Nephron (organoid): ENCODE results near the gene PGAM2.

Experiments
- H3K27ac Mint-ChIP-seq, 3 experiments: 2 replicates each; pipeline ENCODE4 v1.8.0; 2020; ENCODE audit warnings: mixed read lengths in 3 of 3, mild to moderate bottlenecking in 2 of 3, moderate library complexity in 1 of 3
- H3K27me3 Mint-ChIP-seq: 2 replicates; pipeline ENCODE4 v1.8.0; 2021; ENCODE audit warnings: low read depth, mild to moderate bottlenecking, moderate library complexity, mixed read lengths
- H3K36me3 Mint-ChIP-seq: 2 replicates; pipeline ENCODE4 v1.8.0; 2020; ENCODE audit warnings: low read depth, mixed read lengths
- H3K4me1 Mint-ChIP-seq: 2 replicates; pipeline ENCODE4 v1.8.0; 2020; ENCODE audit warnings: mixed read lengths
- H3K4me3 Mint-ChIP-seq, 3 experiments: 2 replicates each; pipeline ENCODE4 v1.8.0; 2020; ENCODE audit warnings: mild to moderate bottlenecking in 3 of 3, mixed read lengths in 3 of 3, moderate library complexity in 2 of 3
- H3K9me3 Mint-ChIP-seq: 2 replicates; pipeline ENCODE4 v1.8.0; 2020; ENCODE audit warnings: mixed read lengths
- CTCF ChIP-seq, 3 experiments: fragments of 200-600 bp; sonication (generic); IDR thresholded peaks; one replicate each; pipeline ENCODE4 v1.5.0; 2021; ENCODE audit warnings: antibody characterized with exemption in 3 of 3; ENCODE audit not compliant: unreplicated experiment in 3 of 3

Gene PGAM2

GRCh38 chr7:44080686-44081265, 15.4 kb upstream of the PGAM2 start:
- peaks cover 21% of the 10 kb centered on the region for H3K36me3 Mint-ChIP-seq
- H3K27ac Mint-ChIP-seq: peak overlapping the region; percentile 44 to 79 (median 63)
- H3K27me3 Mint-ChIP-seq: no peaks in the 10 kb centered on the region
- no peak for TF ChIP-seq CTCF (IDR thresholded peaks at IDR 0.05; ENCODE audit: unreplicated experiment in 3 of 3)
- peaks cover 40% of the 10 kb centered on the region for H3K4me1 Mint-ChIP-seq
- H3K4me3 Mint-ChIP-seq: peak overlapping the region; percentile 87 to 93 (median 91)
- H3K9me3 Mint-ChIP-seq: no peaks in the 10 kb centered on the region

- Mint-ChIP-seq H3K36me3 (peaks cover 21% of the 10 kb centered on the region), H3K4me1 (peaks cover 40% of the 10 kb centered on the region), H3K27ac (peak overlapping the region in 1 of 3 experiments; percentile 79), H3K4me3 (peak overlapping the region; percentile 19 to 87 (median 47)), H3K27me3 (no peaks in the 10 kb centered on the region), H3K9me3 (no peaks in the 10 kb centered on the region)
- no peak for TF ChIP-seq CTCF (IDR thresholded peaks at IDR 0.05; ENCODE audit: unreplicated experiment in 3 of 3)
Measured at GRCh38 chr7:44080118-44080517, 14.8 kb upstream of the PGAM2 start.

GRCh38 chr7:44079331-44080021, 14.1 kb upstream of the PGAM2 start:
- peaks cover 21% of the 10 kb centered on the region for H3K36me3 Mint-ChIP-seq

GRCh38 chr7:44078521-44078920, 13.2 kb upstream of the PGAM2 start:
- H3K27me3 Mint-ChIP-seq: no peaks in the 10 kb centered on the region

More at GRCh38 chr7:44079331-44080021, 14.1 kb upstream of the PGAM2 start:
- Mint-ChIP-seq H3K9me3 (no peaks in the 10 kb centered on the region), H3K27me3 (no peaks in the 10 kb centered on the region), H3K4me3 (peak overlapping the region in 1 of 3 experiments; percentile 8), H3K27ac (peak overlapping the region in 1 of 3 experiments; percentile 98), H3K4me1 (peaks cover 36% of the 10 kb centered on the region)
- TF ChIP-seq CTCF (IDR thresholded peaks at IDR 0.05; ENCODE audit: unreplicated experiment in 3 of 3): no peak

GRCh38 chr7:44077681-44078091, 12.3 kb upstream of the PGAM2 start:
- Mint-ChIP-seq H3K9me3 (no peaks in the 10 kb centered on the region), H3K27ac (peak overlapping the region in 1 of 3 experiments; percentile 98), H3K27me3 (no peaks in the 10 kb centered on the region), H3K4me3 (peak overlapping the region in 2 of 3 experiments; percentile 35 to 47), H3K4me1 (peaks cover 18% of the 10 kb centered on the region), H3K36me3 (peaks cover 23% of the 10 kb centered on the region)
- TF ChIP-seq CTCF (IDR thresholded peaks at IDR 0.05; ENCODE audit: unreplicated experiment in 3 of 3): no peak

More at GRCh38 chr7:44078521-44078920, 13.2 kb upstream of the PGAM2 start:
- peaks cover 21% of the 10 kb centered on the region for H3K36me3 Mint-ChIP-seq
- TF ChIP-seq CTCF (IDR thresholded peaks at IDR 0.05; ENCODE audit: unreplicated experiment in 3 of 3): no peak
- peak overlapping the region; percentile 54 to 98 (median 64) for H3K27ac Mint-ChIP-seq
- peaks cover 26% of the 10 kb centered on the region for H3K4me1 Mint-ChIP-seq
- H3K4me3 Mint-ChIP-seq: peak overlapping the region; percentile 8 to 56 (median 54)
- H3K9me3 Mint-ChIP-seq: no peaks in the 10 kb centered on the region
